ENCODE measurements around the gene JADE3. TPM values are rescaled to one million over a fixed set of nuclear protein-coding genes. Genes with fewer than 3 reads are reported as not detected.

Gene JADE3
- total and polyA plus RNA-seq, 8 donors: 0.58 to 9.0 (median 5.8) TPM

DNA sequence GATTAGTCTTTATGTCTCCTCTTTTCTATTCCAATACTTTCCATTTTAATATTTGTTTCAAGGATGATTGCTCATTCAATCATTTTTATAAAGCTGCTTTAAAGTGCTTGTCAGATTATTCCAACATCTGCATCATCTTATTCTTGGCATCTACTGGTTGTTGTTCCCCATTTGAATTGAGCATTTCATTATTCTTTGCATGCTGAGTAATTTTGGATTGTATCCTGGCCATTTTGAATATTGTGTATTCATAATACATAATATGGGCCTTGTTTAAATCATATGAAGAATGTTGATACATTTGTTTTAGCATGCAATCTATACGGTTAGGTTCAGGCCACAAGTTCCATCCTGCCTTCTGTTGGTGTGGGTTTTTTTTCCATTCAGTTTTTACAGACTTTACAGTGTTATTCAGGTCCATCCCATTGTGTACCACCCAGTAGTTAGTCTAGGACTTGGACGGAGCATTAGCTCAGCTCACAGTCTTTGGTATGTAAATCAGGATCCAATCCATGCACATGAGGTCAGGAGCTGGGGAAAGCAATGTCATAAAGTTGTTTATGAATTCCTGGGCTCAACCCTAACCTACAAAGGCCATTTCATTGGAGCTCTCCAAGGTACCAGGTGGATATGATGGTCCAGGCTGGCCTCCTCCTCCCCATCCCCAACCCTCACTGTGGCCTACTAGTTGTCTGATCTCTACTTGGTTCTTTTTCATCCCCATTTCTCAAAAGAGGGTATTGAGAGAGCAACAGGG lies 186.3 kb downstream of the JADE3 start:
- no peak for DNase-seq
- Histone ChIP-seq H3K27me3 (peaks cover 0 to 11% (median 0%) of the 10 kb centered on the region in 3 donors), H3K9me3 (peaks cover 0 to 13% (median 6%) of the 10 kb centered on the region in 4 donors), H3K27ac (no peak overlapping the region), H3K4me3 (no peak overlapping the region), H3K4me1 (no peaks in the 10 kb centered on the region), H3K36me3 (peaks cover 0 to 12% (median 0%) of the 10 kb centered on the region in 4 donors)
- TF ChIP-seq, protein P1, sequence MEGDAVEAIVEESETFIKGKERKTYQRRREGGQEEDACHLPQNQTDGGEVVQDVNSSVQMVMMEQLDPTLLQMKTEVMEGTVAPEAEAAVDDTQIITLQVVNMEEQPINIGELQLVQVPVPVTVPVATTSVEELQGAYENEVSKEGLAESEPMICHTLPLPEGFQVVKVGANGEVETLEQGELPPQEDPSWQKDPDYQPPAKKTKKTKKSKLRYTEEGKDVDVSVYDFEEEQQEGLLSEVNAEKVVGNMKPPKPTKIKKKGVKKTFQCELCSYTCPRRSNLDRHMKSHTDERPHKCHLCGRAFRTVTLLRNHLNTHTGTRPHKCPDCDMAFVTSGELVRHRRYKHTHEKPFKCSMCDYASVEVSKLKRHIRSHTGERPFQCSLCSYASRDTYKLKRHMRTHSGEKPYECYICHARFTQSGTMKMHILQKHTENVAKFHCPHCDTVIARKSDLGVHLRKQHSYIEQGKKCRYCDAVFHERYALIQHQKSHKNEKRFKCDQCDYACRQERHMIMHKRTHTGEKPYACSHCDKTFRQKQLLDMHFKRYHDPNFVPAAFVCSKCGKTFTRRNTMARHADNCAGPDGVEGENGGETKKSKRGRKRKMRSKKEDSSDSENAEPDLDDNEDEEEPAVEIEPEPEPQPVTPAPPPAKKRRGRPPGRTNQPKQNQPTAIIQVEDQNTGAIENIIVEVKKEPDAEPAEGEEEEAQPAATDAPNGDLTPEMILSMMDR (IDR thresholded peaks at IDR 0.05): no peak
- TF ChIP-seq EP300 (IDR thresholded peaks at IDR 0.05): no peak
- TF ChIP-seq POLR2AphosphoS5 (IDR thresholded peaks at IDR 0.05): no peak
- no peak for TF ChIP-seq POLR2A (IDR thresholded peaks at IDR 0.05)
- intact Hi-C loops (cut with DNase I; ENCODE audit: low total_unique reads): no loop called here
- 69 to 89% (median 83%) methylated on average over 2 of the region's 2 CpGs for WGBS, 5 donors

DNA sequence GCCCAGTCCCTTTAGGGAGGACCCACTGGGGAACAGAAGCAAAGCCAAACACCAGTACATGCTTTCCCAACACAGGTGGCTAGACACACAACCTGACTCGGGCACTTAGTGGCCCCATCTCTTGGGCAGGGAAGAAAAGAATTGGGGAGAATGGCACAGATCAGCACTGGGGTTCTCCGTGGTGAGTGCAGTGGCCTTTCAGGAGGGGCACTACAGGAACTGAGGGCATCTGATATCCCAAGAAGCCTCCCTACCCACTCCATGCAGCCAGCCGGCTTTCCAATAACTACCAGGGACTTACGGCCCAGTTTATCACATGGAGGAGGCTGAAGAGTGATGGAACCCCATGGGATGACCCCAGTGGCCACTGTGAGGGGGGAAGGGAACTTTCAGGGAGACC lies 189.0 kb downstream of the JADE3 start:
- intact Hi-C loops (cut with DNase I; ENCODE audit: low total_unique reads): no loop called here
- H3K9me3 ChIP-seq: peaks cover 0 to 9% (median 4%) of the 10 kb centered on the region in 4 donors
- H3K27me3 ChIP-seq: peaks cover 0 to 14% (median 0%) of the 10 kb centered on the region in 3 donors
- H3K4me1 ChIP-seq: no peaks in the 10 kb centered on the region
- WGBS, 5 donors: 76 to 95% (median 85%) methylated on average over 3 to 4 of the region's 4 CpGs
- TF ChIP-seq, protein P1 (IDR thresholded peaks at IDR 0.05): no peak
- no peak for TF ChIP-seq EP300 (IDR thresholded peaks at IDR 0.05)
- no peak for TF ChIP-seq POLR2A (IDR thresholded peaks at IDR 0.05)
- TF ChIP-seq POLR2AphosphoS5 (IDR thresholded peaks at IDR 0.05): no peak
- no peak overlapping the region for H3K4me3 ChIP-seq
- no peak overlapping the region for H3K27ac ChIP-seq
- DNase-seq: no peak
- peaks cover 0 to 12% (median 0%) of the 10 kb centered on the region in 4 donors for H3K36me3 ChIP-seq

Small RNAs within 50 kb of the gene (small RNA-seq; reads per million reads assigned to genes)
- gene RNU6-1189P: 0 reads per million in 4 donors

Other genes starting within 250 kb of the JADE3 start
- 10 to 100 TPM in 4 of 5 donors, under 1 TPM in 1; 0.29 to 25.6 (median 17.9) TPM for gene SLC9A7, start 153.3 kb upstream of the JADE3 start, total RNA-seq
- gene SLC9A7, start 153.3 kb upstream of the JADE3 start, polyA plus RNA-seq: 1 to 10 TPM in 2 of 3 donors, under 1 TPM in 1; 0.76 to 3.0 (median 2.2) TPM
- gene RP2, start 75.4 kb upstream of the JADE3 start, total RNA-seq: 10 to 100 TPM in 2 of 5 donors, 1 to 10 TPM in 2, under 1 TPM in 1; 0.58 to 25.5 (median 7.5) TPM
- 1 to 10 TPM; 3.6 to 7.9 (median 5.2) TPM for gene RP2, start 75.4 kb upstream of the JADE3 start, polyA plus RNA-seq
- 10 to 100 TPM in 1 of 5 donors, 1 to 10 TPM in 3, not detected in 1; 1.3 to 15.1 (median 2.9) TPM for gene RGN, start 166.0 kb downstream of the JADE3 start, total RNA-seq
- gene RGN, start 166.0 kb downstream of the JADE3 start, polyA plus RNA-seq: 10 to 100 TPM in 2 of 3 donors, 1 to 10 TPM in 1; 6.8 to 12.5 (median 11.0) TPM
- 100 to 1,000 TPM in 3 of 5 donors, 10 to 100 TPM in 2; 45.3 to 408 (median 196) TPM for gene NDUFB11, start 232.3 kb downstream of the JADE3 start, total RNA-seq
- 10 to 100 TPM; 86.0 to 97.7 (median 90.8) TPM for gene NDUFB11, start 232.3 kb downstream of the JADE3 start, polyA plus RNA-seq
- 10 to 100 TPM in 4 of 5 donors, 1 to 10 TPM in 1; 1.8 to 51.3 (median 26.8) TPM for gene RBM10, start 232.8 kb downstream of the JADE3 start, total RNA-seq
- gene RBM10, start 232.8 kb downstream of the JADE3 start, polyA plus RNA-seq: 10 to 100 TPM; 21.2 to 28.4 (median 22.9) TPM

Data from stomach (tissue), 9 donors.